VCaP (cell line): ENCODE measurements around the gene FLT1.

ENCODE experiments used
- H3K27ac ChIP-seq: fragments of 450-650 bp; 2 replicates; pipeline ENCODE4 v1.5.1; 2017
- TF ChIP-seq, protein P1 (sequence below): fragments of 450-650 bp; conservative IDR thresholded peaks from 2 replicates; pipeline ENCODE4 v1.5.1; 2017; ENCODE audit warnings: mild to moderate bottlenecking, moderate library complexity

FLT1 gene

DNA sequence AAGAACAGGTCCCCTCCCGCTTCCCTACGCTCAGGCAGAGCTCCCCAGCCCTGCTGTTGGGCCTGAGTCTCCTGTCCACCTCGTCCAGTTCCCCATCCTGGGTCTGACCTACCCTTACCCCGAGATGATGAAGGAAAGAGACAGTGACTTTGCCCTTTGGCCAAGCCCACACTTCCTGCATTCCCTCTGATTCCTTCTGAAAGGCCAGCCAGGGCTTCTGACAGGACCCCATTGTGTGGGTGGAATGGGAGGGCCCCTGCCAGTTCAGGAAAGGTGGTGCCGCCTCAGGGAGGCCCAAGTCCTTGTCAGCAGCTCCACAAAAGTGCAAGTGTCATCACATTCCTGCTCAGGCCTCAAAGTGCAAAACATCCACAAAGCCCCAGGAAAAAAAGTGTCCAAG, 178.8 kb downstream of the FLT1 start:
- TF ChIP-seq, protein P1, sequence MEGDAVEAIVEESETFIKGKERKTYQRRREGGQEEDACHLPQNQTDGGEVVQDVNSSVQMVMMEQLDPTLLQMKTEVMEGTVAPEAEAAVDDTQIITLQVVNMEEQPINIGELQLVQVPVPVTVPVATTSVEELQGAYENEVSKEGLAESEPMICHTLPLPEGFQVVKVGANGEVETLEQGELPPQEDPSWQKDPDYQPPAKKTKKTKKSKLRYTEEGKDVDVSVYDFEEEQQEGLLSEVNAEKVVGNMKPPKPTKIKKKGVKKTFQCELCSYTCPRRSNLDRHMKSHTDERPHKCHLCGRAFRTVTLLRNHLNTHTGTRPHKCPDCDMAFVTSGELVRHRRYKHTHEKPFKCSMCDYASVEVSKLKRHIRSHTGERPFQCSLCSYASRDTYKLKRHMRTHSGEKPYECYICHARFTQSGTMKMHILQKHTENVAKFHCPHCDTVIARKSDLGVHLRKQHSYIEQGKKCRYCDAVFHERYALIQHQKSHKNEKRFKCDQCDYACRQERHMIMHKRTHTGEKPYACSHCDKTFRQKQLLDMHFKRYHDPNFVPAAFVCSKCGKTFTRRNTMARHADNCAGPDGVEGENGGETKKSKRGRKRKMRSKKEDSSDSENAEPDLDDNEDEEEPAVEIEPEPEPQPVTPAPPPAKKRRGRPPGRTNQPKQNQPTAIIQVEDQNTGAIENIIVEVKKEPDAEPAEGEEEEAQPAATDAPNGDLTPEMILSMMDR: no peak
- no peak overlapping the region for H3K27ac ChIP-seq

DNA sequence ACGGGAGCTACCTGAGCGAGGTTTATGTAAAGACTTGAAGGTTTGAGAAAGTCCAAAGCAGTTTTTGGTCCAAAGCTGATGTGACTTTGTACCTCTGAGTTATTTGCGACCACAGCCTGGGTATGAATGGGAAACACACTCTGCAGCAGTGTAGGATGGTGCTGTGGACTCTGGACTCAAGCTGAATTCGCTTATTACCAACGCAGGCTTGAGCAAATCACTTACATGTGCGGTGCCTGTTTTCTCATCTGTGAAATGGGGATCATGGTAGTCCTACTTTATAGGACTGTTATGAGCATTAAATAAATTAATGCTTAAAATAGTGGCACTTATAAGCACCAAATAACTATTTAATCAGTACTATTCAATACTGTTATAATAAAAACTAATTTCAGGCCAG, 180.0 kb downstream of the FLT1 start:
- TF ChIP-seq, protein P1: no peak
- H3K27ac ChIP-seq: no peak overlapping the region

DNA sequence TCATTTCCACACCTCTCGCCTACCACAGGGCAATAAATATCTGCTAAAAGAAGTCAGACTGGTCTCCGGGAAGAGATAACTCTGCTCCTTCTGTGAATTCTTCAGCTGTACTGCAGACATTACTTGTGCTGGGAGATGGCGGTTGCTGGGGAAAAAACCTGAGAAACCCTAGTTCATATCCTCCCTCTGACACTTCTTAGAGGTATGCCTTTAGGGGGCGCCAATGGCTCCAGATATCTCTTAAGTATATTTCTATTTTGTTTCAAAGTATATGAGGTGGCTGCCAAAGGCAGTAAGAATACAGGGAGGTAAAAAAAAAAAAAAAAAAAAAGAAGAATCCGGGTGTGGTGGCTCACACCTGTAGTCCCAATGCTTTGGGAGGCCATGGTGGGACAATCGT, 181.3 kb downstream of the FLT1 start:
- TF ChIP-seq, protein P1: no peak; the same call in 1 of the 2 replicates
- H3K27ac ChIP-seq: no peak overlapping the region

DNA sequence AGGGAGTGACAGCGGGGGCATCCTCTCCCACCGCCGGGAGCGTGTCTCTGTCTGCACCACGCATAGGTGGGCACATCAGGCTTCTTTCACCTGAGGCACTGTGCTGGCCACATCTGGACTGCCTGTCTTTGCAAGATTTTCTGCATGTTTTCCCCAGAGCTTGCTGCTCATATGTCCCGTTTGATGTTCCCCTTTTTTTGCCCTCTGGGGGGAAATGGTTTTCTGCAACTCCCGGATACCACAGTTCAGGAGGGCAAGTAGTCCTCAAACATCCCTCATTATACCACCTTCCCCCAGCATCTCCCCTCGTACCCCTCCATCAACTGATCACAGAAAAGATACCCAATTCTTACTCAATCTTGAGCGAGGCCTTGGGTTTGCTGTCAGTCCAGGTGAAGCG, 188.6 kb downstream of the FLT1 start:
- TF ChIP-seq, protein P1: no peak

DNA sequence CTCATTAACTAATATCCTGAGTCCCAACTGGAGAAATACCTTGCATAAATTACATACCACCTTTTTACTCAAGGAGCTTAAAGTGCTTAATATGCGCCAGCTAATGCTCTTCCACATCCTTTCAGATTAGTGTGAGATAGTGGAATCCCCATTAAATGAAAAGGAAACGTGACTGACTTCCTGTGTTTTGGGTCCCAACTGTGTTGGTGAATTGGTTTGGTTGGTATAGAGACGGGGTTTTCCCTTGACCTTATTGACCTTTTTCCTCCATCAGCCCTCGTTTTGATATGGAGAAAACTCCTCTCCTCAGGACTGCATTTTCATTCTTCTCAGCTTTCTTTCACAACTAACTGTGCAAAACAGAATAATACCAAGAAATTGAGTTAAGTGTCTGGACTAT, 193.1 kb downstream of the FLT1 start:
- TF ChIP-seq, protein P1: no peak
- no peak overlapping the region for H3K27ac ChIP-seq

More for the DNA sequence above, 188.6 kb downstream of the FLT1 start:
- no peak overlapping the region for H3K27ac ChIP-seq

DNA sequence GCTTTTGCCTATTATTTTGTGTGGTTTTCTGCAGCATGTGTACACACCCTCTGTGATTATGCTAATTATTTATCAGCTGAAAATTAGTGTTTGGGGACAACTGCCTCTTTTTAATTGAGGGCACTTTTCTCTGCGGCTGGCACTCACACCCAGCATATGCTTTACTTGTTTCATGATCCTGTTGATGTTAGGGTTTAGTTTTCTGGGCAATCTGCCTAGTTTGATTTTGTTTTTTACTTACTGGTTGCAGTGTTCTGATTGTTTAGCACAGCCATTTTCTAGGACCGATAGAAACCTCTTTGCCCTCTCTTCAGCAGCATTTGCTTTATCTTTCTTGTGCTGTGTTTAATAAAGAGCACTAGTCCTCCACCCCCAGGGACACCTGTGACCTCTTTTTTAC, 195.0 kb downstream of the FLT1 start:
- no peak overlapping the region for H3K27ac ChIP-seq

DNA sequence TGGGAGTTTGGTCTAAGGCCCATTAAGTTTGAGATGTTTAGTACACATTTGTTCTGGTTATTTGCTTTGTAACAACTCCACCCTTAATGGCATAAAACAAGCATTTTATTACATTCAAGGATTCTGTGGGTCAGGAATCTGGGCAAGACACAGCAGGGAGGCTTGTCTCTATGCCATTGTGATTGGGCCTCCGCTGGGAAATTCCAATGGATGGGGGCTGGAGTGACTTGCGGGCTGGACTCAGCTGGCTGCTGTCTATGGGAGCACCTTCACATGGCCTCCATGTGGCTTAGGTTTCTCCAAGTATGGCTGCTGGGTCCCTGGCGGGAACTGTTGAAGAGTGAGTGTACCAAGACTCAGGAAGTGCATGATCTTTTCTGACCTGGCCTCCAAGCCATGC, 197.6 kb downstream of the FLT1 start:
- TF ChIP-seq, protein P1: no peak
- no peak overlapping the region for H3K27ac ChIP-seq

More for the DNA sequence above, 195.0 kb downstream of the FLT1 start:
- TF ChIP-seq, protein P1: no peak

DNA sequence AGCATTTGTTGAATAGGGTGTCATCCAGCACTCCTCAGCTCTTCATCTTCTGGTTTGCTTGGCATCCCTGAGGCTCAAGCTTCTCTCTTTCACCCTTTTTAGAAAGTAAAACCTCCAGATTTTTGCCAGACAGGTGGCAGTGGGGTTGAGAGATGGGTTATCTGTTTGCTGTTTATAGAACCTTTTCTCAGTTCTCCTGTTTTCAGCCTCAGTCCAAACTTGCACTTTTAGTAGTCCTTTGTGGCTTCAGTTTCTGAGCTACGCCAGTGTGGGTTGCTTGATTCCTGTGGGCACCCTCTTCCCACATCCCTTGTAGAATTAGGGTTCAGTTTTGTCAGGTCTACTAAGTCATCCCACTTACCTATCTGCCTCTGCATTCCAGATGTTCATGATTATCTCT, 208.7 kb downstream of the FLT1 start:
- TF ChIP-seq, protein P1: no peak
- H3K27ac ChIP-seq: no peak overlapping the region
